Measurements from ENCODE around the gene NFIB.

- TF ChIP-seq TAF1 (IDR thresholded peaks at IDR 0.05; ENCODE audit: low read depth, low read length) (no peak), CTBP2 (IDR thresholded peaks at IDR 0.05; ENCODE audit: borderline replicate concordance, insufficient read depth, insufficient read length, low read length) (no peak), EP300 (IDR thresholded peaks at IDR 0.05; ENCODE audit: borderline replicate concordance in 1 of 2, low read depth in 2 of 2, low read length in 2 of 2) (no peak), FOSL1 (IDR thresholded peaks at IDR 0.05; ENCODE audit: insufficient read depth, low read depth, low read length) (no peak), GABPA (IDR thresholded peaks at IDR 0.05; ENCODE audit: borderline replicate concordance, insufficient read depth, low read length) (no peak), CTCF (IDR thresholded peaks at IDR 0.05; ENCODE audit: control extremely low read depth in 1 of 3, insufficient read depth in 1 of 3, low read depth in 1 of 3, low read length in 3 of 3) (no peak), EZH2 (IDR thresholded peaks at IDR 0.05; ENCODE audit: low read depth, low read length, severe bottlenecking) (no peak), SP1 (IDR thresholded peaks at IDR 0.05; ENCODE audit: low read depth, low read length) (no peak), POLR2AphosphoS5 (IDR thresholded peaks at IDR 0.05; ENCODE audit: low read depth, low read length) (no peak), POLR2A (IDR thresholded peaks at IDR 0.05; ENCODE audit: control extremely low read depth in 1 of 2, low read depth in 2 of 2, low read length in 2 of 2) (no peak), CREB1 (IDR thresholded peaks at IDR 0.05) (no peak)
These were observed 206.0 kb downstream of the NFIB start for GRCh38 chr9:14107977-14108376.
